Activated CD4-positive, alpha-beta memory T cell treated with anti-CD3 and anti-CD28 coated beads, Interleukin-2, amount 10 ng/mL, durations not matched to agents 7 days and 5 days (primary cell): Measurements from ENCODE around the gene KCNC2. TPM values are rescaled to one million over a fixed set of nuclear protein-coding genes. Genes with fewer than 3 reads are reported as not detected.
"Not testable (repeated sequence)": the region's sequence is repeated elsewhere in the genome, so short reads cannot be mapped to it uniquely, and the experiment has no call there.

ENCODE experiments used
- CTCF ChIA-PET: fragments of 350-600 bp; sonication (Branson Sonifier 250); formaldehyde crosslinking; loops from one replicate; lab custom pipeline; 2021; ENCODE audit warnings: antibody characterized with exemption, inconsistent platforms; lab: Charles Lee
- POLR2A ChIA-PET: fragments of 350-600 bp; sonication (Branson Sonifier 250); formaldehyde crosslinking; loops from one replicate; lab custom pipeline; 2021; ENCODE audit warnings: antibody characterized with exemption; lab: Charles Lee
- DNase-seq: peaks from one replicate; pipeline ENCODE4 v3.0.0-alpha.2; 2020
- H3K27ac Mint-ChIP-seq: one replicate; pipeline ENCODE4 v1.8.0; 2021; ENCODE audit warnings: mild to moderate bottlenecking, mixed read lengths
- H3K27me3 Mint-ChIP-seq: one replicate; pipeline ENCODE4 v1.8.0; 2021; ENCODE audit warnings: mixed read lengths
- H3K36me3 Mint-ChIP-seq: one replicate; pipeline ENCODE4 v1.8.0; 2021; ENCODE audit warnings: low read depth, mixed read lengths
- H3K4me1 Mint-ChIP-seq: one replicate; pipeline ENCODE4 v1.8.0; 2021; ENCODE audit warnings: mixed read lengths
- H3K4me3 Mint-ChIP-seq: one replicate; pipeline ENCODE4 v1.8.0; 2021; ENCODE audit warnings: mild to moderate bottlenecking, mixed read lengths
- H3K9me3 Mint-ChIP-seq: one replicate; pipeline ENCODE4 v1.8.0; 2021; ENCODE audit warnings: mixed read lengths
- total RNA-seq, 2 experiments: library from RNA; stranded (reverse); gene quantifications; one replicate each; pipeline ENCODE4 v1.2.3, GENCODE V29; 2021

The KCNC2 gene
- total RNA-seq, 2 experiments from 2014 or later: not detected

DNA sequence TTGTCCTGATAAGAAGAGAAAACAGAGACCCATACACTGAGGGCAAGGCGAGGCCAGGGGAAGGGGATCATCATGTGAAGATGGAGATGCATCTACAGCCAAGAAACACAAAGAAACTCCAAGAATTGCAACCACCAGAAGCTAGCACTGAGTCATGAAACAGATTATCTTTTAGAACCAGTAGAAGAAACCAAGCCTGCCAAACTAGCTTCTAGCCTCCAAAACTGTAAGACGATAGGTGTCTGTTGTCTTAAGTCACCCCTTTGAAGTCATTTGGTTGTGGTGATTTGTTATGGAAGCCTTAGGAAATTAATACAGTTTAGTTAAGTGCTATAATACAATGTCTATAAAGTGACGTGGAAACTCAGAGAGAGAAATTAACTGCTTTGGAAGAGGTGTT lies 15.4 kb downstream of the KCNC2 start:
- POLR2A ChIA-PET: no interaction called here

DNA sequence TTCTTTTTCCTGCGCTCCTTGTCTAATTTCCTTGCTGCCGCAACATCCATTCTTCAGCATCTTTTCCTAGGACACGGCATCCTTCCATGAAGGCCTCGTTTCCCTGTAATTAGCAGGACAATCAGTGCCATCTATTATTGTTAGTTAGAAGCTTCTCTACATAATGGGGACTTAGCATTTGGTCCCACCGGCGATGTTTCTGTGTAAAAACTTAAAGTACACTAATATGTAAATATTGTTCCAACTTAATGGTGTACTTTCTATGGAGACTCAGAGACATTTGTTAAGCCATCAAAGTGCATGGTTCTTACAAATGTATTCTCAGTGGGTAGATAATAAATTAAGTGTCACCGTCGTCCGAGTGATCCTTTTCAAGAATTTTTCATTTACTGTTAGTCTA lies 17.4 kb downstream of the KCNC2 start:
- H3K9me3 Mint-ChIP-seq: no peaks in the 10 kb centered on the region
- no peak for DNase-seq
- H3K27me3 Mint-ChIP-seq: no peaks in the 10 kb centered on the region
- ChIA-PET POLR2A (no interaction called here), CTCF (no interaction called here)
- no peaks in the 10 kb centered on the region for H3K4me1 Mint-ChIP-seq
- no peaks in the 10 kb centered on the region for H3K36me3 Mint-ChIP-seq
- H3K27ac Mint-ChIP-seq: no peak overlapping the region
- no peak overlapping the region for H3K4me3 Mint-ChIP-seq

More for the DNA sequence above, 15.4 kb downstream of the KCNC2 start:
- Mint-ChIP-seq H3K27me3 (no peaks in the 10 kb centered on the region), H3K4me3 (no peak overlapping the region), H3K36me3 (no peaks in the 10 kb centered on the region), H3K4me1 (no peaks in the 10 kb centered on the region), H3K27ac (no peak overlapping the region), H3K9me3 (no peaks in the 10 kb centered on the region)
- no peak for DNase-seq
- CTCF ChIA-PET: no interaction called here

GRCh38 chr12:75190846-75191245 lies 18.8 kb downstream of the KCNC2 start:
- no peak overlapping the region for H3K4me3 Mint-ChIP-seq
- no peaks in the 10 kb centered on the region for H3K27me3 Mint-ChIP-seq
- H3K36me3 Mint-ChIP-seq: no peaks in the 10 kb centered on the region
- H3K27ac Mint-ChIP-seq: no peak overlapping the region
- DNase-seq: no peak
- ChIA-PET POLR2A (no interaction called here), CTCF (no interaction called here)
- H3K4me1 Mint-ChIP-seq: no peaks in the 10 kb centered on the region
- no peaks in the 10 kb centered on the region for H3K9me3 Mint-ChIP-seq

- H3K4me1 Mint-ChIP-seq, H3K27ac Mint-ChIP-seq, DNase-seq, CTCF ChIA-PET, H3K4me3 Mint-ChIP-seq, H3K9me3 Mint-ChIP-seq, POLR2A ChIA-PET, H3K27me3 Mint-ChIP-seq, H3K36me3 Mint-ChIP-seq: not testable (repeated sequence)
These were observed 23.8 kb downstream of the KCNC2 start for GRCh38 chr12:75185881-75186280.

DNA sequence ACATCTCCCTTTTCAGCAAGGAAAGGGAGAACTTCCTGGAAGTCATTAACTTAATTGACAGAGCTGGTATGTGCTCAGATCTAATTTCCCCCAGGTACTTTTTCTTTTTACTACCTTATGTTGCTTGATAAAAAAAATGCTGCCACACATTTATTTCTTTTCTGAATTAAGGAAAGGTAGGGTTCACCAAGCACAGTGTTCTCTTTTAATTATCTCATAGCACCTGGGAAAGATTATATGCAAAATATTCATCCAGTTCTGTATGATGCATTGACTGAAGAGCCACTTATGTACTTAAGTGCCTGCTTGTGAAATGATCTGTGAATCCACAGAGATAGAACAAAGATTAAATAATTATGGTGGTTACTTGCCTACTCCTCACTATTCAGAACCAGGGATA lies 25.1 kb downstream of the KCNC2 start:
- POLR2A ChIA-PET: no interaction called here
- CTCF ChIA-PET: no interaction called here
- H3K9me3 Mint-ChIP-seq: no peaks in the 10 kb centered on the region
- H3K27ac Mint-ChIP-seq: no peak overlapping the region
- no peaks in the 10 kb centered on the region for H3K4me1 Mint-ChIP-seq
- no peak for DNase-seq
- no peak overlapping the region for H3K4me3 Mint-ChIP-seq
- H3K27me3 Mint-ChIP-seq: peaks cover 2% of the 10 kb centered on the region
- H3K36me3 Mint-ChIP-seq: no peaks in the 10 kb centered on the region

GRCh38 chr12:75183967-75184366 lies 25.7 kb downstream of the KCNC2 start:
- ChIA-PET POLR2A (no interaction called here), CTCF (no interaction called here)
- no peaks in the 10 kb centered on the region for H3K36me3 Mint-ChIP-seq
- no peak overlapping the region for H3K27ac Mint-ChIP-seq
- no peak overlapping the region for H3K4me3 Mint-ChIP-seq
- no peaks in the 10 kb centered on the region for H3K4me1 Mint-ChIP-seq
- H3K27me3 Mint-ChIP-seq: peaks cover 2% of the 10 kb centered on the region
- no peaks in the 10 kb centered on the region for H3K9me3 Mint-ChIP-seq
- no peak for DNase-seq

GRCh38 chr12:75177997-75178396 lies 31.6 kb downstream of the KCNC2 start:
- peaks cover 2% of the 10 kb centered on the region for H3K27me3 Mint-ChIP-seq
- no peak overlapping the region for H3K27ac Mint-ChIP-seq
- no peak for DNase-seq
- H3K4me1 Mint-ChIP-seq: no peaks in the 10 kb centered on the region
- H3K36me3 Mint-ChIP-seq: no peaks in the 10 kb centered on the region
- H3K4me3 Mint-ChIP-seq: no peak overlapping the region
- no peaks in the 10 kb centered on the region for H3K9me3 Mint-ChIP-seq
- CTCF ChIA-PET: no interaction called here
- POLR2A ChIA-PET: no interaction called here

DNA sequence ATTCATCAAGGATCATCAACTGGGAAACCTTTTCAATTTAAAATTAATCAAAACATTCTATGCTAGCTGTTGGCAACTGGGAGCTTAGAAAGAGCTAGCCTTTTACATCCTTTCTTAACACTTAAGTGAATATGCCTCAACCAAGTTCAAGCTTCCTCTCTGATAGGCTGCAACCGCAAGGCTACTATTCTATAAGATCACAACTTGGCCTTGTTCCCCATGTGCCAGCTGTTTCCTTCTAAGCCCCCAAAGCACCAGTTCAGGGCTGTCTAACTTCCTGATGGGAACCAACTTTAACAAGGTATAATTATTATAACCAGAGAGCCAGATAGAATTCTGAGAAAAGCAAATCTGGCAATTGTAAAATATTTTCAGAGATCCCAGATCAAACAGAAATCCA lies 37.0 kb downstream of the KCNC2 start:
- POLR2A ChIA-PET: no interaction called here
- CTCF ChIA-PET: no interaction called here
- Mint-ChIP-seq H3K4me3 (no peak overlapping the region), H3K36me3 (no peaks in the 10 kb centered on the region), H3K27ac (no peak overlapping the region), H3K4me1 (no peaks in the 10 kb centered on the region), H3K27me3 (no peaks in the 10 kb centered on the region), H3K9me3 (no peaks in the 10 kb centered on the region)
- no peak for DNase-seq

GRCh38 chr12:75170640-75171185 lies 38.9 kb downstream of the KCNC2 start:
- Mint-ChIP-seq H3K36me3 (no peaks in the 10 kb centered on the region), H3K4me1 (no peaks in the 10 kb centered on the region), H3K9me3 (no peaks in the 10 kb centered on the region), H3K27ac (no peak overlapping the region), H3K27me3 (no peaks in the 10 kb centered on the region), H3K4me3 (no peak overlapping the region)
- ChIA-PET CTCF (no interaction called here), POLR2A (no interaction called here)
- DNase-seq: no peak

GRCh38 chr12:75162845-75163244 lies 46.8 kb downstream of the KCNC2 start:
- ChIA-PET CTCF (no interaction called here), POLR2A (no interaction called here)
- Mint-ChIP-seq H3K27me3 (no peaks in the 10 kb centered on the region), H3K36me3 (no peaks in the 10 kb centered on the region), H3K9me3 (no peaks in the 10 kb centered on the region), H3K27ac (no peak overlapping the region), H3K4me3 (no peak overlapping the region), H3K4me1 (no peaks in the 10 kb centered on the region)
- no peak for DNase-seq

DNA sequence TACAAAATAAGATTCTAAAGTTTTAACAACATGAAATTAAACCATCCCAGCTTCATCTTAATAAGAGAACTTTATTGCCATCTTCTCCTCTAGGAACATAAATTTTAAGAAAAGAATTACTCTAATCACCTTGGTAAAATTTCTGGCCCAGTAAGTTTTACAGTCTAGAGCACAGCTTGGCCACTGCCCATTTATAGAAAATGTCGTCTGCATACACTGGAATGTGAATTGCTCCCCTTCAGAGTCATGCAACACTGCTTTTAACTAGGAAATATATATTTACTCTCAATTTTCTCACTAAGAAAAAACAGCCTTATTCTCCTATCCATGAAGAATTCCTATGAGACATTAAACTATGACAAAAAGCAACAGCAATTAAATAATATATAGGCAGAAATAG lies 48.2 kb downstream of the KCNC2 start:
- Mint-ChIP-seq H3K9me3 (no peaks in the 10 kb centered on the region), H3K27ac (no peak overlapping the region), H3K4me3 (no peak overlapping the region), H3K27me3 (no peaks in the 10 kb centered on the region), H3K4me1 (no peaks in the 10 kb centered on the region), H3K36me3 (no peaks in the 10 kb centered on the region)
- DNase-seq: no peak
- CTCF ChIA-PET: no interaction called here
- POLR2A ChIA-PET: no interaction called here

DNA sequence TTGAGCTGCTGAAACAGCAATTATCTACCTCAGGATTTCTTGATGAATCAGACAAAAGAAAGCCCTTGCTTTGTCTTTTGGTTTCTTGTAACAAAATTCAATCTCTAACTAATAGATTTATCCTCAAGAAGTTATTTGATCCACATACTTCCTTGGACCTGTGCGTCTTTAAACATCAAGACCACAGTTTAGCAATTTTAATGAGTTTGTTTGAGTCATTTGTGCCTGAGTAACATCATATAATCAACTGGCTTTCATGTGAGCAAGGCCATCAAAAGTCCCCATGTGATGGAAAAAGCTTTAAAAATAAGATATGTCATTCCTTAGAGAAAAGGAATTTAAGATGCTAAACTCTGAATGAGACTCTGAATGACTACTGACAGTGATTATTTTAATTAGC lies 52.3 kb downstream of the KCNC2 start:
- no peaks in the 10 kb centered on the region for H3K9me3 Mint-ChIP-seq
- no peaks in the 10 kb centered on the region for H3K4me1 Mint-ChIP-seq
- H3K4me3 Mint-ChIP-seq: no peak overlapping the region
- DNase-seq: no peak
- CTCF ChIA-PET: no interaction called here
- no peaks in the 10 kb centered on the region for H3K27me3 Mint-ChIP-seq
- POLR2A ChIA-PET: no interaction called here
- H3K27ac Mint-ChIP-seq: no peak overlapping the region
- no peaks in the 10 kb centered on the region for H3K36me3 Mint-ChIP-seq

- no peak overlapping the region for H3K4me3 Mint-ChIP-seq
- ChIA-PET CTCF (no interaction called here), POLR2A (no interaction called here)
- DNase-seq: no peak
- no peak overlapping the region for H3K27ac Mint-ChIP-seq
- no peaks in the 10 kb centered on the region for H3K9me3 Mint-ChIP-seq
- no peaks in the 10 kb centered on the region for H3K27me3 Mint-ChIP-seq
- H3K36me3 Mint-ChIP-seq: no peaks in the 10 kb centered on the region
- H3K4me1 Mint-ChIP-seq: no peaks in the 10 kb centered on the region
These were observed 53.7 kb downstream of the KCNC2 start for GRCh38 chr12:75155962-75156361.

DNA sequence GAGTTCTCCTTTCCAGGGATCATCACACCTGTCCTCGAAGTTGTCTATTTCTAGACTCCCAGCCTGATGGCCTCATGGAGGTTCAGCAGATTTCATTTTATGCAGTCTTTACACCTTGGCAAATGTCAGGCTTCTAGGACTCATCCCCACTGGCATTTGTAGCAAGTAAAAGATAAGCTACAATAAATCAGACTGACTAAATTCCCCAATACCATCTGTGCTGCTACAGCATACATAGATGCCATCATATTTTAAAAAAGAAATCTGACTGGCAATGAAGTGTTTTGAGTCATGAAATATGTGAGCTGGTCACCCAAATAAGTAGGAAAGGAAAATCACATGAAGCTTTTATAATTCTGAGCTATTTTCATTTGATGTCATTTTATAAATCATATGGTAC lies 55.3 kb downstream of the KCNC2 start:
- ChIA-PET CTCF (no interaction called here), POLR2A (no interaction called here)
- no peak for DNase-seq
- Mint-ChIP-seq H3K9me3 (no peaks in the 10 kb centered on the region), H3K27me3 (no peaks in the 10 kb centered on the region), H3K27ac (no peak overlapping the region), H3K4me3 (no peak overlapping the region), H3K36me3 (no peaks in the 10 kb centered on the region), H3K4me1 (no peaks in the 10 kb centered on the region)
